GM10847 (cell line): ENCODE data around the gene MYLK4.

Source experiments
- POLR2A ChIP-seq: IDR thresholded peaks from 2 replicates; pipeline ENCODE4 v1.6.1; 2011; ENCODE audit not compliant: insufficient read length; ENCODE audit errors: extremely low read depth

The MYLK4 gene

DNA sequence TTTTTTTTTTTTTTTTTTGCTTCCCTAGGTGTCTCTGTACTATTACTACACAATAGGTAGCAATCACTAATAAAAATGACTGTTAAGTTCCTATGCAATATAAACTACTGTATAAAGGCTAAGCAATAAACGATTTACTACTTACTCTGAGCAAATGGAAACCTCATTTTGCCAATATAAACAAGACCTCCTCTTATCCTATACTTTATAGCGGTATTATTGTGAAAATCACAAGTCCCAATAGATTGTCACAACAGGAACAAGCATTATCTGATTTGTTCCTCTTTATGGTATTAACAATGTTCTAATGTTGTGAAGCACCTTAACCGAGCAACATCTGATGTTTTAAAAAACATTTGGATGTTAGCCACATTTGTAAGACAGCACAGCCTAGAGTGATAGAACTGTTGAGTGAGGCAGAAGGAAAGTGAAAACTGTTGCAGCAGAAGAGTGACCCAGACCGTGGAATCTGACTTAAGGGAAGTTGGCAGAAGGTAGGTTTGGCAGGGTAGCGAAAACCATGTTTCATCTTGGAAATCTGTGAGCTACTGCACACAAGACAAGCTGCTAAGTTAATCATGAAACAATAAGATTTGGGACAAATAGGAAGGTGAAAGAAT, 94.2 kb downstream of the MYLK4 start:
- no peak for TF ChIP-seq POLR2A

DNA sequence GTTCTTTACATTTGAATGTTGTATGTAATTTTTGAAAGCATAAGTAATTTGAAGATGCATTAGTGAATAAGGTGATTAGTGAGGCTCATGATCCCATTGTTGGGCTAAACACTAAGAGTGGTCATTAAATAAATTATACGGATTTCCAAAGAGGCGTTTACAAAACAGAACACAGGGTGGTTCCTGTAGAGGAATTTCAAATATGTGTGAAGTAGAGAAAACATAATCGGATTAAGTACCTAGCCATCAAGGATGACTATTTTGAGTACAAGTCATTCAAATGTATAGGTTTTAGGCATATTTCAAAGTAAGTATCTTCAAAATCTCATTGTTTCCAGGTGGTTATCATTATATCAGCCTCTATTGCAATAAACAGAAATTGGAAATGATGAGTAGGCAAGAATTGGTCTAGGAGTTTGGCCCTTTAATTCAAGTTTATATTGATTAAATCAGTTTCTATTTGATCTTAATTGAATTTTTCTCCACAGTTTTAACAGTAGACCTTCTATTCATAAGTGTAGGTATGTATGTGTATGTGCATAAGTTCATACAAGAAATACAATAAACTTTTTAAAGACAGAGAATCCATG, 94.8 kb downstream of the MYLK4 start:
- no peak for TF ChIP-seq POLR2A

DNA sequence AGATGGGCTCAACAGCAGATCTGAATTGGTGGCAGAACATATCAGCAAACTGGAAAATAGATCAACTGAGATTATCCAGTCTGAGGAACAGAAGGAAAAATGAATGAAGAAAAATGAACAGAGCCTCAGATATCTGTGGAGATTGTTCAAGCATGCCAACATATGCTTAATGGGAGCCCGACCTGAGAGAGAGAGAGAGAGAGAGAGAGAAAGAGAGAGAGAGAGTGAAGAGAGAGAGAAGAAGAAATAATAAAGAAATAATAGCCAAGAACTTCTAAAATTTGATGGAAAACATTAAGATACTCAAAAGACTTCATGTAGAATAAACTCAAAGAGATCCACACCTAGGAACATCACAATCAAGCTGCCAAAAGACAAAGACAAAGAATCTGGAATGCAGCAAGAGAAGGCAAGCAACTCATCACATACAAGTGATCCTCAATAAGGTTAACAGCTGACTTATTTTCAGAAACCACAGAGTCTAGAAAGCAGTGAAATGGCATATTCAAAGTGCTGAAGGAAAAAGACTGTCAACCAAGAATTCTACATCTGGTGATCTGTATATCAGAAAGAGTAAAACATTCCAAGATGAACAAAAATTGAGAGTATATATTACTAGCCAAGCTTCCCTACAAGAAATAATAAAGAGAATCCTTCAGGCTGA, 97.2 kb downstream of the MYLK4 start:
- TF ChIP-seq POLR2A, result no peak

DNA sequence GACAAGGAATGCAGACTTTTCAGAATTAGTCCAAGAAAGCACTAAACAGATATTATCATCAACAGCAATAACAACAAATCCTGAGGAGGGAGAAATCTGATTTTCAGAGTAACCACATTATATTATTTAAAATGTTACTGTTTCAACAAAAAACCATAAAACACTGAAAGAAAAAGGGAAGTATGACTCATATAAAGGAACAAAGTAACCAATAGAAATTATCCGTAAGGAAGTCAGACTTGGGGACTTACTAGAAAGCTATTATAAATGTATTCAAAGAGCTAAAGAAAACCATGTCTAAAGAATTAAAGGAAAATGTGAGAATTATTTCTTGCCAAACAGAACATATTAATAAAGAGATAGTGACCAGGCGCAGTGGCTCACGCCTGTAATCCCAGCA, 98.1 kb downstream of the MYLK4 start:
- TF ChIP-seq POLR2A, result no peak

DNA sequence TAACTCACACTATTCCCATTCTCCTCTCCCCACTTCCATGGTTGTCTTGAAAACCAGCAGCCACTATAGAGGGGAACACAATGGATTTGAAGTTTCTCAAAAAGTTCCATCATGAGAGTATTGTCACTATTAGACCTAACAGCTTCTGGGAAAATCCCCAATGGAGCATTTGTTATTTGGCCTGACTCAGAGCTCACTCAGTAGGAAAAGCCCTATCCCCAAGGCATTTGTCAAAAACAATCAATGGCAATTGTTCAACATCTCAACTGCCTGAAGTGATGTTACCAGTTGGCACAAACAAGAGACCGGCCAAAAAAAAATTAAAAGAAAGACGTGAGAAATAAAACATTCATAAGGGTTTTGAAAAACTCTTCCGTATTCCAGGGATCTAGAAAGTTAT, 98.8 kb downstream of the MYLK4 start:
- TF ChIP-seq POLR2A, result no peak

DNA sequence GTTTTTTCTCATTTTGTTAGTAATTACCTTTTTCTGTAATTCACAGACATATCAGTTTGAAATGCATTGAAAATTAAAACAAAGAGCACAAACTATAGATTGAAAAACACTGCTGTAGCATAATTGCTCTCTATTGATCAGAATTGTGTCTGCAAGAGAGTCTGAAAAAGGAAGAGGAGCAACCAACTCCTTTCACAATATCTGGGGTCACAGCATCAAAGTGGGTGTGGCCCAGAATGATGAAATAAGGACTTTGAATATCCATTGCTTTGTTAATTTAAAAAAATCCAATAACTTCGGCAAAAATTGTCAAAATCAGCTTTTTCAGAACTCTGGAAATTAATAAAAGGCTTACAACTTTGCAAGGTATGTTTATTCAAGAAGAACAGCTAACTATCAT, 99.2 kb downstream of the MYLK4 start:
- no peak for TF ChIP-seq POLR2A

DNA sequence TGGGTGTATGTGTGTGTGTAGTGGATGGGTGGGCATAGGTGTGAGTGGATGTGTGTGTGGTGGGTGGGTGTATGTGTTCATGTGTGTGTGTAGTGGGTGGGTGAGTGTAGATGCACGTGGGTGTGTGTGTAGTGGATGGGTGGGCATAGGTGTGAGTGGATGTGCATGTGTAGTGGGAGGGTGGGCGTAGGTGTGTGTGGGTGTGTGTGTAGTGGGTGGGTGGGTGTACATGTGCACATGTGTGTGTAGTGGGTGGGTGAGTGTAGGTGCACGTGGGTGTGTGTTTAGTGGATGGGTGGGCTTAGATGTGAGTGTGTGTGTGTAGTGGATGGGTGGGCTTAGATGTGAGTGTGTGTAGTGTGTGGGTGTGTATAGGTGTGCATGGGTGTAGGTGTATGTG, 104.4 kb downstream of the MYLK4 start:
- TF ChIP-seq POLR2A, result no peak

DNA sequence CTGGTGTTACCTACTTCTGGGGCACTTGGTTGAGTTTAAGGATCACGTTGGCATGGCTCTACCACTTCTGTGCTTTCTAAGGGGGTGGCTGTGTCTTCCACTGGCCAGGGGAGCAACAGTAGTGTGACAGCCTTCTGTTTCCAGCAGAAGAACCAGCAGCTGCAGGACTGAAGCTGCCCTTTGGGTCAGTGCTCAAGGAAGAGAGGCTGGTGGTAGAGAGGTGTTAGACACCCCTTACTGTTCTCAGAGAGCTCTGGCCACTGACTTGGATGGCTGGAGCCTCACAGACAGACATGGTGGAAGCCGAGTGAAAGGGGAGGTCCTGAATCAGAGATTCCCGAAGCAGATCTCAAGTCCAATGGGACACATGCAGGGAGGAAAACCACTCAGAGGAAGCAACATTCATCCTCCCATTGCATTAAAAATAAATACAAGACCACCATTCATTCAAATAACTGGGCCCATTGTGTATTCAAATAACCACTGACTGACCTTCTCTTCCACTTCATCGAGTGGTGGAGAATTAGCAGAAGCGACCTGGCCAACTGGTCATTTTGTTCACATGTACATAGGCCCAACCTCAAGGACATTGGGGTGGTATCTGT, 106.7 kb downstream of the MYLK4 start:
- TF ChIP-seq POLR2A, result no peak

DNA sequence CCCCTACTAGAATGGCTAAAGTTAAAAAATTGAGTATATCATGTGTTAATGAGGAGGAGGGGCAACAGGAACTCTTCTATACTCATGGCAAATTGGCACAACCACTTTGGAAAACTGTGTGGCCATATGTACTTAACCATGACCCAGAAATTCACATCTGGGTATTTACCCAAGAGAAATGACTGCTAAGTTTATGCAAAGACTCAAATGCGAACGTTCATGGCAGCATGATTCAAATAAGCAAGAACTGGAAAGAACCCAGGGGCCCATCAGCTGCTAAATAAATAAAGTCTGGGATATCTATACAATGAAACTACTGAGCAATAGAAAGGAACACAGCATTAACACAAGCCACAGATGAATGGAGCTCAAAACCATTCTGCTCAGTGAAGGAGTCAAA, 107.6 kb downstream of the MYLK4 start:
- TF ChIP-seq POLR2A, result no peak

DNA sequence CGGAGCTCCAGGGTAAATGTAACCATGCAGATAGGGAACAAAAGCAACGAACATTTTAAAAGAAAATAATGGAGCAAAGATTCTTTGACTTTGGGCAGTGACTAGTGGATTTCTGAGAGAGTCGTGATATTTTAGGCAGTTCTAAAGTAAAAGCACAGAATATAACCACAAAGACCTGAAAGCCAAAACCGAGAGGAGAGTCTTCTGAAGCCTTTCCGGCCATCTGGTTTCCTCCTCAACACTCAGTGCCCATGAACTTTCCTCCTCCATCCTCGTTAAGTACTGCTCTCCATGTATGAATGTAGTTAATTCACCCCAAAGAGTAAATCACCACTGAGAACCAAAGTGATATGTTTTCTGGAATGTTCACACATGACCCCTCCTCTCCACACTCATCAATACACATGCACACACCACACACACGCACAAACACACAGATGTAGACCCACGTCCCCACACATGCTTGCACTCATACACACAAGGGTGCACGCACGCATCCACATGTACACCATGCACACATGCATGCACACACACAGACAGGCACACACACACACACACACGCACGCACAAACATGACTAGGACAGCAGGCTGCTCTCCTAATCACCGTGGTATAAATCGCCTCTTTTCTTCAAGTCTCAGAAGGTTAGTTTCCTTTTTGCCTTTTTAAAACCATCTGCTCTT, 109.5 kb downstream of the MYLK4 start:
- TF ChIP-seq POLR2A, result no peak

DNA sequence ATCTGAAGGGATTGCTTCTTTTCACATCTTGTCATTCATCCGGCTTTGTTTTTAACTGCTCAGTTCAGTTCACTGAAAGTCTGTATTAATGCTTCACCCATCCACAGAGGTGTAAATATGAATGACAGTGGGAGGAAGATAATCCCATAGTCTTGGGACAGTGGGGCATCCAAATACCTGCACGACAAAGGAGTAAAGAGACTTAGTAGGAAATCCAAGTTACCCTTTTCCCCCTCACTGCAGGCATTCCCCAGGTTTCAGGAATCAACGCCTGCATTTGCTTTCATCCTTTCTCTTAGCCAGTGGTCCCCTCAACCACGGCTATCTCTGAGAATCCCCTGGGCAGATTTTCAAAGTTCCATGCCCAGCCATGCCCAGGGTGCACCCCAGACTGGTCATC, 110.2 kb downstream of the MYLK4 start:
- no peak for TF ChIP-seq POLR2A

DNA sequence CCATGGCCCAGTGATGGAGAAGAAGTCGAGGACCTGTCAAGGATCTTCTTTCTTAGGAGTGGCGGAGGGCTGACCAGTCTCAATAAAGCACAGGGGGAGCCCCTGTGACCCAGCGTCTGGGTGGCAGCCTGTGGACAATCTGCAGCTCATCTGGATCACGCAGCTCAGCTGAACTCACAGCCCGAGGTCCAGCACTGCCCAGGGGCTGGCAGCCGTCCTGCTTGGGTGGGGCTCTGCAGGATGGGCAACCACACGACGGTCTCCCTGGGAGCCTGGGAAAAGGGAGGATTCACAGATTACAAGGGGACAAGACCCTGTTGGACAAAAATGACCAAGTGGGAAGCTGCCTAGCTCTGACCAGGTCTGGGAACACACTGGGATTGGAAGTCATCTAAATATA, 110.8 kb downstream of the MYLK4 start:
- TF ChIP-seq POLR2A, result no peak

DNA sequence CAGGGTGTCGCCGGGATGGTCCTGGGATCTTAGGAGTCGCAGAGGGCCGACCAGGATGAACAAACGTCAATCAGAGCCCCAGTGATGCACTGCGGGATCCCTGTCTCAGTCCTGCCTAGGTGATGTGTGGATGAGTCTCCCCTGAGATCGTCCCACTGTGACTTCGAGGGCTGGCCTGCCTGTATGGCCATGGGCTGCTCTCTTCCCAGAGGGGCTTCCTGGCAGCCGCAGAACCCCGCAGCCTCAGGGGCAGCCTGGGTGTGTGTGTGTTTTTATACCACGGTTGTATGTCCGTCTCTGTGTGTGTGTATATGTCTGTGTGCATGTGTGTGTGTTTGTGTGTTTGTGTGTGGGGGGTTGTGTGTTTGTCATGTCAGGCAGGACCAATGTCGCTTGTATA, 111.6 kb downstream of the MYLK4 start:
- TF ChIP-seq POLR2A, result no peak

DNA sequence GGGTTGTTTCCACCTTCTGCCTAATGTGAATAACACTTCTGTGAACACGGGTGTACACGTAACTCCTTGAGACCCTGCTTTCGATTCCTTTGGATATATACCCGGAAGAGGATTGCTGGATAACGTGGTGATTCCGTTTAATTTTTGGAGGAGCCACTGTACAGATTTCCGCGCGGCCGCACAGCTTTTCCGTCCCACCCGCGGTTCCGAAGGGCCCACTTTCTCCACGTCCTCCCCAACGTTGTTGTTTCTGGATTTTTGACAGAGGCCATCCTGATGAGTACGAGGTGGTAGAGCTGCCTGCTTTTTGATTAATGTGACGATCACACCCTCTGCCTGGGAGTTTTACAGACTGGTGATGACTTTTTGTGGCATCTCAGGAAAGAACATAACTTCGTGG, 114.0 kb downstream of the MYLK4 start:
- TF ChIP-seq POLR2A, result no peak

DNA sequence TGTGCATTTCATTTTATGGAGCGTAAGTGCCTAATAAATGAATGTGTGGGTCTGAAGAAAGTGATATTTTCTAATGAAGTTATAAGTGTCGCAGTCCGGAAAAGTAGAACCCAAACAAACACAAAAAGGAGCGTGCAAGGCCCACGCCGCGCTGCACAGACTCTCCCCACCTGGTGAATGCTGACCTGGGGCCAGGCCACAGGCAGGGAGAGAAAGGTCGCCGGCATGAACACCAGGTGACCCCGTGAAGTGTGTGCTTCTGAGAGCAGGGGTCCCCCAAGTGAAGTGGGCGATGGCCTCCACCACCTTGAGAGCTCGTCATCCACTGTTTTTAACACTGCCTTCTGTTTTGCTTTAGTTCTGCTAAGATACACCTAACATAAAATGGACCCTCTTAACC, 114.8 kb downstream of the MYLK4 start:
- TF ChIP-seq POLR2A, result no peak
